GM19372 (cell line): ENCODE measurements around the gene CACNG6.
"Not testable (repeated sequence)": the region's sequence is repeated elsewhere in the genome, so short reads cannot be mapped to it uniquely, and the experiment has no call there.

Source experiments
- ATAC-seq: cut with Tn5 transposase; IDR thresholded peaks from one replicate; pipeline ENCODE4 v1.9.1; 2021; ENCODE audit warnings: mild to moderate bottlenecking, low read depth, moderate library complexity; ENCODE audit not compliant: unreplicated experiment

Gene CACNG6

DNA sequence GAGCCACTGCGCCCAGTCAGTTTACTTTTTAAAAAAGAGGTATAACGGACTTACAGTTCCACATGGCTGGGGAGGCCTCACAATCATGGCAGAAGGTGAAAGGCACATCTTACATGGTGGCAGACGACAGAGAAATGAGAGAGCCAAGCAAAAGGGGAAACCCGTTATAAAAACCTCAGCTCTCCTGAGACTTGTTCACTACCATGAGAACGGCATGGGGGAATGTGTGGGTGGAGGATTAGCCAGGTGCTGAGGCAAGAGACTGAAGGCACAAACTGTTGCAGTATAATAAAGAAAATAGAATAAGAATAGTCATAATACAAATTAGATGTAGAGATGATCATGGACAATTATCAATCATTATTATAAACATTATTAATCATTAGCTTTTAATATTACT is 45.1 kb downstream of the CACNG6 start:
- ATAC-seq, result not testable (repeated sequence)

DNA sequence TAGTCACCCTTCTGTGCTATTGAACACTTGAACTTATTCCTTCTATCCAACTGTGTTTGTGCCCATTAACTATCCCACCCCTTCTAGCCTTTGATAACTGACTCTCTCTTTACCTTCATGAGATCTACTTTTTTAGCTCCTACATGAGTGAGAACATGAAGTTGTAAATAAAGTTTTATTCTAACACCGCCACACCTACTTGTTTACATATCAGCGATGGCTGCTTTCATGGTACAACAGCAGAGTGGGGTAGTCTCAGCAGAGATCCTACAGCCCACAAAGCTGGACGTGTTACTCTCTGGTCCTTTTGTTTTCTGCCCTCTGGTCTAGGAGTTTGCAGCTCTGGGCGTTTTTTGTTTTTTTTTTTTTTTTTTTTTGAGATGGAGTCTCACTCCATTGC is 48.6 kb downstream of the CACNG6 start:
- no peak for ATAC-seq

DNA sequence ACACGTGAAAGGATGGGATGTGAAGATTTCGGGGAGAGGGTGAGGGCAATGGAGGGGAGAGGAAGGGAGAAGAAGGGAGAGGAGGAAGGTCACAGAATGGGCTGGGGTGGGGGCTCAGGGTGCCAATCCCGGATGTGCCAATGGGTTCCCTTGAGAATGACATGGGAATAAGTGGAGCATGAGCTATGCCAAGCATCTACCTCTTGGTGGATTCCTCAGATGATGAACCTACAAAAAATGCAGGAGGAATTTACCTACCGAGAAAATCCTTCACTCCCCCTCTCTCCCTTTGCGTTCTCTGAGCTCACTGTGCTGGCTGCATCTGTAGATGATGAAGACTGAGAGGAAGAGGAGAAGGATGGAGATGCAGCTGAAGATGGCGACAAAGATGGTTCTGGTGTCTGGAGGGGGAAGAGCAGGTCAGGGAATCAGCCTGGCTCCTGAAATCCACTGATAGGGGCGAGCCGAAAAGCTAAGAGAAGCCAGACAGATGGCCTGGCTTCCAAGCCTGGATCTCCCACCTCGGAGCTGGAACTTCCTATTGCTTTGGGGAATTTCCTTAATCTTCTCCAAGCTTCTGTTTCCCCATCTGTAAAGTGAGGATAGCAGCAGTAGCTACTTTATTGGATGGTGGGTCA is 50.7 kb downstream of the CACNG6 start:
- no peak for ATAC-seq

DNA sequence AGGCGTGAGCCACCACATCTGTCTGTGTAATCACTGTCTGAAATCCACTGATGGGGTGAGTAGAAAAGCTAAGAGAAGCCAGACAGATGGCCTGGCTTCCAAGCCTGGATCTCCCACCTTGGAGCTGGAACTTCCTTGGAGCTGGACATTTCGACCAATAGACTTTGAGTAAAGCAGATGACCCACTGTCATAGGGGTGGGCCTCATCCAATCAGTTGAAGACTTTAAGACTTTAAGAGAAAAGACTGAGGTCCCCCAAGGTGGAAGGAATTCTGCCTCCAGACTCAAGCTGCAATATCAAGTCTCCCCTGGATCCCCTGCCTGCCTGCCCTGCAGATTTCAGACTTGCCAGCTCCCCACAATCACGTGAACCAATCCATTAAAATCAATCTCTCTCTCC is 51.6 kb downstream of the CACNG6 start:
- no peak for ATAC-seq

DNA sequence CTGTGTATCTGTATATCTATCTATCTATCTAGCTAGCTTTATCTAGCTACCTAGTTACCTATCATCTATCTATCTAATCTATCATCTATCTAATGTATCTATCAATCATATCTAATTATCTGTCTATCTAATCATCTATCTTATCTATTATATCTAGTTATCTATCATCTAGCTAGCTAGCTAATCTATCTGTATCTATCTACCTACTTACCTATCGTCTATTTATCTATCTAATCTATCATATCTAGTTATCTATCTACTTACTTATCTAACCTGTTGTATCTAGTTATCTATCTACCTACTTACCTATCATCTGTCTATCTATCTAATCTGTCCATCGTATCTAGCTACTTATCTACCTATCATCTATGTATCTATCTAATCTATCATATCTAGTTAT is 54.3 kb downstream of the CACNG6 start:
- no peak for ATAC-seq

DNA sequence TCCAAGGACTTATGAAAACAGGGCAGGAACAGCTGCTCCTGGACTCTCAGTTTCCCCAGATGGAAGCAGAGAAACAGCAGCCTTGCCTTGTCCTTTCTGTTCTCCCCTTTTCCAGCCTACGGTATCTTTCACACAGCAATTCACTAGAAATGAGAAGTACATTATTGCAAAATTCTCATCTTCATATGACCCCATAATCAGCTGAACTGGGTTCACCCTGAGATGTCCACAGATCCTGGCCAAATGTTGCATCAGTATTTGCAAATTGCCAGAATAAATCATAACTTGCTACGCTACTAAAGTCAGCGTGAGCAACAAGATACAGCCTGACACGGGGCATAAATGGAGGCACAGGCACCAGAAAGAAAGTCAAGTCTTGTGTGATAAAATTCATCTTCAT is 56.2 kb downstream of the CACNG6 start:
- no peak for ATAC-seq
